ENCODE results near the gene STK33. TPM values are rescaled to one million over a fixed set of nuclear protein-coding genes. Genes with fewer than 3 reads are reported as not detected.

STK33 gene
- total RNA-seq, 1 experiment from 2014 or later: 5.8 TPM

- Histone ChIP-seq H3K9me3 (ENCODE audit: insufficient read depth, low read depth) (no peaks in the 10 kb centered on the region), H3F3A (ENCODE audit: insufficient read depth, low read depth) (no peaks in the 10 kb centered on the region), H3K4me2 (no peak overlapping the region), H3K9me2 (ENCODE audit: insufficient read depth) (no peaks in the 10 kb centered on the region), H3K79me2 (ENCODE audit: low read depth) (no peaks in the 10 kb centered on the region), H3K27me3 (ENCODE audit: insufficient read depth, low read depth) (no peaks in the 10 kb centered on the region), H4K20me1 (ENCODE audit: insufficient read depth) (no peaks in the 10 kb centered on the region), H2AFZ (no peak overlapping the region), H3K4me1 (replicated peaks; ENCODE audit: insufficient read depth) (no peaks in the 10 kb centered on the region), H3K4me3 (no peak overlapping the region), H3K27ac (no peak overlapping the region), H3K36me3 (ENCODE audit: low read depth) (no peaks in the 10 kb centered on the region)
- intact Hi-C loops (cut with micrococcal nuclease; ENCODE audit: unreplicated experiment): no loop called here
- CTCF ChIA-PET: no interaction called here
- BruUV-seq (replicated peaks): no TSS peak
- DNase-seq: no peak
- POLR2A ChIA-PET (ENCODE audit: unreplicated experiment): no interaction called here
- TF ChIP-seq EZH2 (IDR thresholded peaks at IDR 0.05; ENCODE audit: low read depth) (no peak), CTCF (conservative IDR thresholded peaks at IDR 0.05) (no peak)
Observed at GRCh38 chr11:8370812-8371515, 223.1 kb downstream of the STK33 start.

- Histone ChIP-seq H3F3A (ENCODE audit: insufficient read depth, low read depth) (no peaks in the 10 kb centered on the region), H3K9me3 (ENCODE audit: insufficient read depth, low read depth) (no peaks in the 10 kb centered on the region), H3K36me3 (ENCODE audit: low read depth) (no peaks in the 10 kb centered on the region), H2AFZ (no peak overlapping the region), H3K4me1 (replicated peaks; ENCODE audit: insufficient read depth) (no peaks in the 10 kb centered on the region), H3K4me2 (no peak overlapping the region), H3K79me2 (ENCODE audit: low read depth) (no peaks in the 10 kb centered on the region), H4K20me1 (ENCODE audit: insufficient read depth) (no peaks in the 10 kb centered on the region), H3K27ac (no peak overlapping the region), H3K27me3 (ENCODE audit: insufficient read depth, low read depth) (no peaks in the 10 kb centered on the region), H3K4me3 (no peak overlapping the region), H3K9me2 (ENCODE audit: insufficient read depth) (no peaks in the 10 kb centered on the region)
- intact Hi-C loops (cut with micrococcal nuclease; ENCODE audit: unreplicated experiment): no loop called here
- ChIA-PET POLR2A (ENCODE audit: unreplicated experiment) (no interaction called here), CTCF (no interaction called here)
- no peak for DNase-seq
- no TSS peak for BruUV-seq (replicated peaks)
- TF ChIP-seq CTCF (conservative IDR thresholded peaks at IDR 0.05) (no peak), EZH2 (IDR thresholded peaks at IDR 0.05; ENCODE audit: low read depth) (no peak)
Observed at GRCh38 chr11:8369592-8370205, 224.3 kb downstream of the STK33 start.

- no peaks in the 10 kb centered on the region for H3K4me1 ChIP-seq (replicated peaks; ENCODE audit: insufficient read depth)
- TF ChIP-seq EZH2 (IDR thresholded peaks at IDR 0.05; ENCODE audit: low read depth) (no peak), CTCF (conservative IDR thresholded peaks at IDR 0.05) (no peak)
- intact Hi-C loops (cut with micrococcal nuclease; ENCODE audit: unreplicated experiment): no loop called here
- no peak overlapping the region for H2AFZ ChIP-seq
- H3F3A ChIP-seq (ENCODE audit: insufficient read depth, low read depth): no peaks in the 10 kb centered on the region
- no peaks in the 10 kb centered on the region for H3K79me2 ChIP-seq (ENCODE audit: low read depth)
- BruUV-seq (replicated peaks): no TSS peak
- no peak overlapping the region for H3K27ac ChIP-seq
- H3K4me3 ChIP-seq: no peak overlapping the region
- no peaks in the 10 kb centered on the region for H3K9me3 ChIP-seq (ENCODE audit: insufficient read depth, low read depth)
- CTCF ChIA-PET: interaction anchor here (0.5 kb wide), 1 partner anchor 105 kb away, joined by 3 read pairs; no protein-coding TSS in a partner anchor
- no peaks in the 10 kb centered on the region for H3K9me2 ChIP-seq (ENCODE audit: insufficient read depth)
- POLR2A ChIA-PET (ENCODE audit: unreplicated experiment): no interaction called here
- H4K20me1 ChIP-seq (ENCODE audit: insufficient read depth): no peaks in the 10 kb centered on the region
- no peak overlapping the region for H3K4me2 ChIP-seq
- H3K36me3 ChIP-seq (ENCODE audit: low read depth): no peaks in the 10 kb centered on the region
- H3K27me3 ChIP-seq (ENCODE audit: insufficient read depth, low read depth): no peaks in the 10 kb centered on the region
- no peak for DNase-seq
Observed at GRCh38 chr11:8368772-8369171, 225.3 kb downstream of the STK33 start.
